Sigmoid colon (tissue), 7 donors: ENCODE results near the gene NUP54. TPM values are rescaled to one million over a fixed set of nuclear protein-coding genes. Genes with fewer than 3 reads are reported as not detected.

Experiments
- DNase-seq: peaks from one replicate; pipeline ENCODE4 v3.0.0-alpha.2; 2019
- H3K27ac ChIP-seq, 4 donors: fragments of 200-600 bp; sonication (generic); one replicate each; pipeline ENCODE4 v1.5.1; 2016 to 2019; ENCODE audit warnings: mild to moderate bottlenecking in 1 of 4
- H3K27me3 ChIP-seq, 3 donors: fragments of 200-600 bp; sonication (generic); one replicate each; pipeline ENCODE4 v1.5.1; 2019; ENCODE audit warnings: mild to moderate bottlenecking in 1 of 3
- H3K36me3 ChIP-seq, 4 donors: fragments of 200-600 bp; sonication (generic); one replicate each; pipeline ENCODE4 v1.5.1; 2016 to 2019
- H3K4me1 ChIP-seq, 4 donors: fragments of 200-600 bp; sonication (generic); one replicate each; pipeline ENCODE4 v1.5.1; 2017 to 2019
- H3K4me3 ChIP-seq, 4 donors: fragments of 200-600 bp; sonication (generic); one replicate each; pipeline ENCODE4 v1.5.1; 2017 to 2019; ENCODE audit warnings: mild to moderate bottlenecking in 2 of 4, moderate library complexity in 1 of 4
- H3K9me3 ChIP-seq, 4 donors: fragments of 200-600 bp in 3 of 4; sonication (generic) in 3 of 4; one replicate each; pipeline versions ENCODE4 v1.5.1 to v1.6.1; 2013 to 2019
- CTCF ChIP-seq, 4 experiments: fragments of 450-650 bp in 3 of 4; fragments of 200-600 bp in 1 of 4; IDR thresholded peaks; one replicate each; pipeline ENCODE4 v1.5.1; 2016 to 2019; ENCODE audit warnings: antibody characterized with exemption in 4 of 4, mild to moderate bottlenecking in 3 of 4, moderate library complexity in 2 of 4
- EP300 ChIP-seq, 4 donors: sonication (generic); formaldehyde crosslinking; IDR thresholded peaks; one replicate each; pipeline ENCODE4 v1.6.1; 2017; ENCODE audit warnings: antibody characterized with exemption in 4 of 4
- POLR2A ChIP-seq, 2 donors: fragments of 450-650 bp; IDR thresholded peaks; one replicate each; pipeline ENCODE4 v1.6.1; 2016; ENCODE audit warnings: antibody characterized with exemption in 2 of 2, mild to moderate bottlenecking in 2 of 2, moderate library complexity in 2 of 2
- POLR2AphosphoS5 ChIP-seq, 4 donors: sonication (generic); formaldehyde crosslinking; IDR thresholded peaks; one replicate each; pipeline ENCODE4 v1.6.1; 2017; ENCODE audit warnings: antibody characterized with exemption in 4 of 4
- WGBS, 2 donors: extraction: QIAGEN DNeasy Blood & Tissue Kit; methylation state at CpG; one replicate each; pipeline ENCODE4 v1.1.7; 2013; 5-methylcytosine and 5-hydroxymethylcytosine counted together
- intact Hi-C: fragments of 100-400 bp; cut with DNase I; formaldehyde crosslinking; loops from one replicate; pipeline ENCODE4 v1.15.1; 2023
- polyA plus RNA-seq, 3 donors: library from polyadenylated mRNA; stranded (reverse); fragments of 200-250 nt; gene quantifications; one replicate each; pipeline ENCODE4 v1.2.3, GENCODE V29; 2013
- total RNA-seq, 4 donors: library from RNA; depleted of rRNA; stranded (reverse); fragments of >200 nt; gene quantifications; one replicate each; pipeline ENCODE4 v1.1.0, GENCODE V29; 2016
- donor health status: healthy with polysubstance abuse.
- donor health status: Bipolar disorder and iron deficiency.
- donor health status: healthy.

NUP54 gene
- total and polyA plus RNA-seq, 7 donors = 16.6 to 57.9 (median 38.0) TPM

GRCh38 chr4:76192236-76192635 is 44.0 kb upstream of the NUP54 start:
- no peak overlapping the region for H3K27ac ChIP-seq
- no peaks in the 10 kb centered on the region for H3K9me3 ChIP-seq
- peaks cover 0 to 39% (median 3%) of the 10 kb centered on the region in 4 donors for H3K36me3 ChIP-seq
- intact Hi-C loops = no loop called here
- 86 to 91% methylated on average over 2 of the region's 2 CpGs for WGBS, 2 donors
- H3K4me1 ChIP-seq = peaks cover 0 to 65% (median 52%) of the 10 kb centered on the region in 4 donors
- TF ChIP-seq CTCF (IDR thresholded peaks at IDR 0.05) (no peak), POLR2AphosphoS5 (IDR thresholded peaks at IDR 0.05) (no peak), POLR2A (IDR thresholded peaks at IDR 0.05) (no peak)
- no peaks in the 10 kb centered on the region for H3K27me3 ChIP-seq
- H3K4me3 ChIP-seq = no peak overlapping the region
- DNase-seq = no peak

- Histone ChIP-seq H3K9me3 (no peaks in the 10 kb centered on the region), H3K27ac (peak overlapping the region in 2 of 4 donors; percentile 15 to 39), H3K4me1 (peaks cover 0 to 39% (median 21%) of the 10 kb centered on the region in 4 donors), H3K4me3 (no peak overlapping the region), H3K36me3 (peaks cover 0 to 24% (median 3%) of the 10 kb centered on the region in 4 donors), H3K27me3 (no peaks in the 10 kb centered on the region)
- 83 to 89% methylated on average over 3 of the region's 3 CpGs for WGBS, 2 donors
- intact Hi-C loops = no loop called here
- DNase-seq = no peak
- TF ChIP-seq CTCF (IDR thresholded peaks at IDR 0.05) (no peak), POLR2AphosphoS5 (IDR thresholded peaks at IDR 0.05) (no peak), POLR2A (IDR thresholded peaks at IDR 0.05) (no peak), EP300 (IDR thresholded peaks at IDR 0.05) (no peak)
Observed at GRCh38 chr4:76188557-76188956, 40.4 kb upstream of the NUP54 start.

DNA sequence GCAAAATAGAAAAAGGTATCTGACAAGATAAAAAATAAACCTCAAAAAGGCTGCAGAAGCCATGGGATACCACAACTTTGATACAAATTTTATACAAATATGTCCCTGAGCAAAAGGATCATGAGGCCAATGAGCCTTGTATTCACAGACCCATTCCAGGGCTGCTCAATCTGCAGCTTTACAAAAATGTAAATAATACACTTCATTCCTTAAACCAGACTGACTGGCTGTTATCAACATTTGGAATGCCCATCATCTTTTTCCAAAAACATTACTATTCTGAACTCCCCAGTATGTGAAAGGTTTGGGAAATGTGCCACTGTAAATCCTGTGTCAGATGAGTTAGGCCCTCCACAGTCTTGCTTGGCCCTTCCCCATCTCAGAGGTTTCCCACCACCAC is 40.0 kb upstream of the NUP54 start:
- H3K36me3 ChIP-seq = peaks cover 0 to 21% (median 3%) of the 10 kb centered on the region in 4 donors
- intact Hi-C loops = no loop called here
- no peak for TF ChIP-seq CTCF (IDR thresholded peaks at IDR 0.05)
- no peak for TF ChIP-seq POLR2AphosphoS5 (IDR thresholded peaks at IDR 0.05)
- TF ChIP-seq EP300 (IDR thresholded peaks at IDR 0.05) = no peak
- no peak for TF ChIP-seq POLR2A (IDR thresholded peaks at IDR 0.05)

DNA sequence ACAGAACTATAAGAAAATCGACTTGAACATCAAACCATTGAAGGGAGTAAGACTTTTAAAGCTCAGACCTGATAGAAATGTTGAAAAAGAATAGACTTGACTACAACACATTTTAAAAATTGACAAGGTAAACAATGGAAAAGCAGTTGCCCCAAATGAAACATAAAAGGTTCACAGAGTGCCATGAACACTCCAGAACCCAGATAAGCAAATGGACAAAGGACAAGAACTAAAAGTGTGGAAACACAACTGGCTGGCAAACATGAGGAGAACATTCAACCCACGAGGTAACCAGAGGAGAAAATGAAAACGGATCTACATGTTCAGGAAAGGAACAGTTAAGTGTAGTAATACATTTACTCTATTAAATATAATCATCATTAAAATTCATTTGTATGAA is 39.0 kb upstream of the NUP54 start:
- Histone ChIP-seq H3K27me3 (no peaks in the 10 kb centered on the region), H3K4me3 (no peak overlapping the region), H3K27ac (no peak overlapping the region), H3K9me3 (no peaks in the 10 kb centered on the region), H3K36me3 (peaks cover 0 to 11% (median 0%) of the 10 kb centered on the region in 4 donors), H3K4me1 (peaks cover 0 to 31% (median 18%) of the 10 kb centered on the region in 4 donors)
- 44 to 69% methylated on average over 3 of the region's 3 CpGs for whole genome bisulfite sequencing, 2 donors
- DNase-seq = no peak
- TF ChIP-seq POLR2AphosphoS5 (IDR thresholded peaks at IDR 0.05) (no peak), EP300 (IDR thresholded peaks at IDR 0.05) (no peak), CTCF (IDR thresholded peaks at IDR 0.05) (no peak), POLR2A (IDR thresholded peaks at IDR 0.05) (no peak)
- intact Hi-C loops = no loop called here

More for the DNA sequence above, 40.0 kb upstream of the NUP54 start:
- Histone ChIP-seq H3K27ac (peak overlapping the region in 2 of 4 donors; percentile 15 to 39), H3K4me3 (no peak overlapping the region), H3K27me3 (no peaks in the 10 kb centered on the region), H3K9me3 (no peaks in the 10 kb centered on the region), H3K4me1 (peaks cover 0 to 35% (median 19%) of the 10 kb centered on the region in 4 donors)
- no peak for DNase-seq

DNA sequence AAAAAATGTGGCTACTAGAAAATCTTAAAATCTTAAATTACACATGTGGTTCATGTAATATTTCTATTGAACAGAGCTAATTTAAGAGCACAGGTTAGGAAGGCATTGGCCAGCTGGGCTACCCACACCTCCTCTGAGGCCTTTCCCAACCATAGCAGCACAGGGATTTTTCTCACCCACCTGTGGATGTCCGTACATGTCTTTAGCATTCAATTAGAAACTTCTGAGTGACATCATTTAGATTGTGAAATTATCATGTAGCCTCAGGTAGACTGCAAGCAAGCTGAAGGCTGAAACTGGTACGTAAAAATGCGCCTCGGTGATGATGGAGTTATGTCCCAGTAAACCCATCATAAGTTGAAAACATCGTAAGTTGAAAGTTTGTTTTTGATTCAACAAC is 34.3 kb upstream of the NUP54 start:
- no peak for TF ChIP-seq CTCF (IDR thresholded peaks at IDR 0.05)
- TF ChIP-seq POLR2AphosphoS5 (IDR thresholded peaks at IDR 0.05) = no peak
- TF ChIP-seq EP300 (IDR thresholded peaks at IDR 0.05) = no peak
- no peak for TF ChIP-seq POLR2A (IDR thresholded peaks at IDR 0.05)
- peaks cover 0 to 22% (median 14%) of the 10 kb centered on the region in 4 donors for H3K4me1 ChIP-seq
- H3K36me3 ChIP-seq = peaks cover 0 to 23% (median 0%) of the 10 kb centered on the region in 4 donors
- no peaks in the 10 kb centered on the region for H3K9me3 ChIP-seq
- H3K4me3 ChIP-seq = no peak overlapping the region
- no peaks in the 10 kb centered on the region for H3K27me3 ChIP-seq
- 95% methylated on average over 5 of the region's 5 CpGs for WGBS, 2 donors
- no peak overlapping the region for H3K27ac ChIP-seq
- intact Hi-C loops = no loop called here
- DNase-seq = no peak
